OCI-LY1 (cell line): ENCODE measurements around the gene KCNMA1.

Source experiments
- H2AFZ ChIP-seq: fragments of 200-600 bp; sonication (generic), shearing (Covaris generic); 2 replicates; pipeline ENCODE4 v1.6.0; 2014; ENCODE audit warnings: antibody characterized with exemption, mild to moderate bottlenecking, low read length
- H3F3A ChIP-seq: fragments of 200-600 bp; sonication (generic), shearing (Covaris generic); 2 replicates; pipeline ENCODE4 v1.6.0; 2014; ENCODE audit warnings: mild to moderate bottlenecking, antibody characterized with exemption, low read length, moderate library complexity; ENCODE audit not compliant: insufficient read depth
- H3K27ac ChIP-seq: fragments of 200-600 bp; sonication (generic); 2 replicates; pipeline ENCODE4 v1.5.1; 2014; ENCODE audit warnings: low read length, mixed run types, mild to moderate bottlenecking, low read depth; ENCODE audit not compliant: poor library complexity, severe bottlenecking
- H3K27me3 ChIP-seq: fragments of 200-600 bp; sonication (generic); 2 replicates; pipeline ENCODE4 v1.6.0; 2014; ENCODE audit warnings: antibody characterized with exemption, mild to moderate bottlenecking, low read length, moderate library complexity; ENCODE audit not compliant: insufficient read depth
- H3K36me3 ChIP-seq: fragments of 200-600 bp; sonication (generic); 2 replicates; pipeline ENCODE4 v1.6.1; 2014; ENCODE audit warnings: mild to moderate bottlenecking, antibody characterized with exemption, low read length, moderate library complexity, mixed read lengths; ENCODE audit not compliant: insufficient read depth
- H3K4me1 ChIP-seq: fragments of 200-600 bp; sonication (generic); 2 replicates; pipeline ENCODE4 v1.5.1; 2014; ENCODE audit warnings: mild to moderate bottlenecking, low read length, moderate library complexity; ENCODE audit not compliant: insufficient read depth, severe bottlenecking
- H3K4me2 ChIP-seq: fragments of 200-600 bp; sonication (generic), shearing (Covaris generic); 2 replicates; pipeline ENCODE4 v1.6.1; 2014; ENCODE audit warnings: low read length
- H3K4me3 ChIP-seq: fragments of 200-600 bp; sonication (generic); 2 replicates; pipeline ENCODE4 v1.5.1; 2014; ENCODE audit warnings: low read length, low read depth, mild to moderate bottlenecking, mixed read lengths; ENCODE audit not compliant: poor library complexity, severe bottlenecking
- H3K79me2 ChIP-seq: fragments of 200-600 bp; shearing (Covaris generic); 2 replicates; pipeline ENCODE4 v1.6.1; 2016; ENCODE audit warnings: mixed run types, low read length, mixed read lengths; ENCODE audit not compliant: insufficient read depth
- H3K9ac ChIP-seq: fragments of 200-600 bp; sonication (generic), shearing (Covaris generic); 2 replicates; pipeline ENCODE4 v1.6.1; 2014; ENCODE audit warnings: mild to moderate bottlenecking, low read length, mixed read lengths
- H3K9me2 ChIP-seq: fragments of 200-600 bp; sonication (generic), shearing (Covaris generic); 2 replicates; pipeline ENCODE4 v1.6.1; 2014; ENCODE audit warnings: low read depth, mild to moderate bottlenecking, low read length, mixed read lengths
- H3K9me3 ChIP-seq: fragments of 200-600 bp; shearing (Covaris generic); 2 replicates; pipeline ENCODE4 v1.6.1; 2014; ENCODE audit warnings: low read length, mixed read lengths
- H4K20me1 ChIP-seq: fragments of 200-600 bp; sonication (generic), shearing (Covaris generic); 2 replicates; pipeline ENCODE4 v1.6.0; 2016; ENCODE audit warnings: mild to moderate bottlenecking, low read length; ENCODE audit not compliant: insufficient read depth
- CTCF ChIP-seq: fragments of 200-600 bp; sonication (generic), shearing (Covaris generic); IDR thresholded peaks from 2 replicates; pipeline ENCODE4 v1.5.1; 2017; ENCODE audit warnings: mild to moderate bottlenecking, antibody characterized with exemption, low read length, moderate library complexity, mixed read lengths
- EZH2 ChIP-seq: fragments of 200-600 bp; sonication (generic), shearing (Covaris generic); IDR thresholded peaks from 2 replicates; pipeline ENCODE4 v1.8.0; 2017; ENCODE audit warnings: borderline replicate concordance, mixed run types, mild to moderate bottlenecking, antibody characterized with exemption, low read length, moderate library complexity, mixed read lengths

Gene KCNMA1

GRCh38 chr10:77237120-77237519 is 400.5 kb downstream of the KCNMA1 start:
- Histone ChIP-seq H3K4me1 (no peaks in the 10 kb centered on the region), H3K4me2 (no peak overlapping the region), H2AFZ (no peak overlapping the region), H3K9me2 (no peaks in the 10 kb centered on the region), H3K36me3 (no peaks in the 10 kb centered on the region), H3K27ac (no peak overlapping the region), H3K79me2 (no peaks in the 10 kb centered on the region), H3K27me3 (no peaks in the 10 kb centered on the region), H3K4me3 (no peak overlapping the region), H3F3A (no peaks in the 10 kb centered on the region), H4K20me1 (no peaks in the 10 kb centered on the region), H3K9me3 (no peaks in the 10 kb centered on the region), H3K9ac (no peak overlapping the region)
- TF ChIP-seq EZH2 (no peak), CTCF (no peak)

GRCh38 chr10:77236700-77237099 is 400.9 kb downstream of the KCNMA1 start:
- no peak overlapping the region for H3K4me3 ChIP-seq

GRCh38 chr10:77236029-77236428 is 401.6 kb downstream of the KCNMA1 start:
- TF ChIP-seq EZH2, result no peak
- no peaks in the 10 kb centered on the region for H4K20me1 ChIP-seq

More at GRCh38 chr10:77236700-77237099, 400.9 kb downstream of the KCNMA1 start:
- Histone ChIP-seq H3K9me2 (no peaks in the 10 kb centered on the region), H3K27ac (no peak overlapping the region), H3K4me1 (no peaks in the 10 kb centered on the region), H3K9ac (no peak overlapping the region), H3K9me3 (no peaks in the 10 kb centered on the region), H3K79me2 (no peaks in the 10 kb centered on the region), H4K20me1 (no peaks in the 10 kb centered on the region), H2AFZ (no peak overlapping the region), H3F3A (no peaks in the 10 kb centered on the region), H3K36me3 (no peaks in the 10 kb centered on the region), H3K27me3 (no peaks in the 10 kb centered on the region), H3K4me2 (no peak overlapping the region)
- no peak for TF ChIP-seq CTCF
- no peak for TF ChIP-seq EZH2

GRCh38 chr10:77234599-77234998 is 403.0 kb downstream of the KCNMA1 start:
- H3K9me3 ChIP-seq, result no peaks in the 10 kb centered on the region
- H3F3A ChIP-seq, result no peaks in the 10 kb centered on the region
- TF ChIP-seq EZH2, result no peak
- no peak for TF ChIP-seq CTCF
- no peaks in the 10 kb centered on the region for H3K36me3 ChIP-seq
- no peak overlapping the region for H3K4me3 ChIP-seq
- no peak overlapping the region for H3K4me2 ChIP-seq
- H2AFZ ChIP-seq, result no peak overlapping the region
- no peaks in the 10 kb centered on the region for H4K20me1 ChIP-seq
- no peaks in the 10 kb centered on the region for H3K9me2 ChIP-seq
- no peak overlapping the region for H3K27ac ChIP-seq
- H3K27me3 ChIP-seq, result no peaks in the 10 kb centered on the region
- H3K4me1 ChIP-seq, result no peaks in the 10 kb centered on the region
- H3K79me2 ChIP-seq, result no peaks in the 10 kb centered on the region
- no peak overlapping the region for H3K9ac ChIP-seq

More at GRCh38 chr10:77236029-77236428, 401.6 kb downstream of the KCNMA1 start:
- Histone ChIP-seq H3K27ac (no peak overlapping the region), H3K36me3 (no peaks in the 10 kb centered on the region), H3K9ac (no peak overlapping the region), H3K4me1 (no peaks in the 10 kb centered on the region), H3K9me2 (no peaks in the 10 kb centered on the region), H3K27me3 (no peaks in the 10 kb centered on the region), H3K9me3 (no peaks in the 10 kb centered on the region), H3K4me2 (no peak overlapping the region), H3K79me2 (no peaks in the 10 kb centered on the region), H3F3A (no peaks in the 10 kb centered on the region), H3K4me3 (no peak overlapping the region), H2AFZ (no peak overlapping the region)
